OCI-LY1 (cell line): ENCODE data around the gene HES1.

Experiments
- EZH2 ChIP-seq: fragments of 200-600 bp; sonication (generic), shearing (Covaris generic); IDR thresholded peaks from 2 replicates; pipeline ENCODE4 v1.8.0; 2017; ENCODE audit warnings: borderline replicate concordance, mixed run types, mild to moderate bottlenecking, antibody characterized with exemption, low read length, moderate library complexity, mixed read lengths
- TF ChIP-seq, protein P1 (sequence below): fragments of 200-600 bp; sonication (generic), shearing (Covaris generic); IDR thresholded peaks from 2 replicates; pipeline ENCODE4 v1.5.1; 2017; ENCODE audit warnings: mild to moderate bottlenecking, antibody characterized with exemption, low read length, moderate library complexity, mixed read lengths

DNA sequence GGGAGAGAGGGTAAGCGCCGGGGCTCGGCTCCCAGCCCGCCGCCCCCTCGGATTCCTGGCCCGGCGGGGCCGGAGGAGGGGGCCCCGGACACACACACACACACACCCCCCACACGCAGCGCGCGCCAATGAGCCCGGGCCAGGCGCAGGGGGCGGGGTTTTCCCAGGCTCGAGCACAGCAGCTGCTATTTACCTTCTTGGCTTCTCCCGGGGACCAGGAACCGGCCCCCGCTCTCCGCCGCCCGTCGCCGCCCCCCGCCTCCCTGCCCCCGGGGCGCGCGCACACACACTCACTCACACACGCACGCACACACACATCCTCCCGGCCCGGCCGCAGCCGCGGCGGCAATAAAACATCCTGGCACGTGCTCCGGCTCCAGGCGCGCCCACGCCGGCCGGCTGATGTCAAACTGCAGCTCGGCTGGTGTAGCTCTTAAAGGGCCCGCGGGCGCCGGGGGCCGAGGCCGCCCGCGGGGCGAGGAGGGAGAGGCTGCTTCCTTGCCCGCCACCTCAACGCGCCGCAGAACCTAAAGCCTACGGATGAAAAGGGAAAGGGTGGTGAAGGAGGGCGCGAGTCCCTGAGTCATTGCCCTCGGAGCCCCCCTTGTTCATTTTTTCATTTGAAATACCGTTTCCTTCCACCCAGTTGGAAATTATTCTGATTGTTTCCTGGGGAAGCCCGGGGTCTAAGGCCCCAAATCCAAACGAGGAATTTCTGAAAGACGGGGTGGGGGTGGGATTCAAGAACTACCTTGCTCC, 1.0 kb upstream of the HES1 start:
- TF ChIP-seq, protein P1, sequence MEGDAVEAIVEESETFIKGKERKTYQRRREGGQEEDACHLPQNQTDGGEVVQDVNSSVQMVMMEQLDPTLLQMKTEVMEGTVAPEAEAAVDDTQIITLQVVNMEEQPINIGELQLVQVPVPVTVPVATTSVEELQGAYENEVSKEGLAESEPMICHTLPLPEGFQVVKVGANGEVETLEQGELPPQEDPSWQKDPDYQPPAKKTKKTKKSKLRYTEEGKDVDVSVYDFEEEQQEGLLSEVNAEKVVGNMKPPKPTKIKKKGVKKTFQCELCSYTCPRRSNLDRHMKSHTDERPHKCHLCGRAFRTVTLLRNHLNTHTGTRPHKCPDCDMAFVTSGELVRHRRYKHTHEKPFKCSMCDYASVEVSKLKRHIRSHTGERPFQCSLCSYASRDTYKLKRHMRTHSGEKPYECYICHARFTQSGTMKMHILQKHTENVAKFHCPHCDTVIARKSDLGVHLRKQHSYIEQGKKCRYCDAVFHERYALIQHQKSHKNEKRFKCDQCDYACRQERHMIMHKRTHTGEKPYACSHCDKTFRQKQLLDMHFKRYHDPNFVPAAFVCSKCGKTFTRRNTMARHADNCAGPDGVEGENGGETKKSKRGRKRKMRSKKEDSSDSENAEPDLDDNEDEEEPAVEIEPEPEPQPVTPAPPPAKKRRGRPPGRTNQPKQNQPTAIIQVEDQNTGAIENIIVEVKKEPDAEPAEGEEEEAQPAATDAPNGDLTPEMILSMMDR, result no peak
- no peak for TF ChIP-seq EZH2
